Stimulated activated CD4-positive, alpha-beta T cell treated with anti-CD3 and anti-CD28 coated beads, TNF-alpha, amount 100 ng/mL, for 24 hours (primary cell): ENCODE results near the gene ASIC1.
"Not testable (repeated sequence)": the region's sequence is repeated elsewhere in the genome, so short reads cannot be mapped to it uniquely, and the experiment has no call there.

Experiments used
- DNase-seq, 3 experiments: peaks; one replicate each; pipeline ENCODE4 v3.0.0-alpha.2; 2020; ENCODE audit warnings: low read depth in 3 of 3

The ASIC1 gene

GRCh38 chr12:50057000-50057841 lies at the start of gene ASIC1:
TSS of gene ASIC1 (plus strand) at chr12:50057596. CDS start at chr12:50058767, 1,171 bp downstream.
- DNase-seq: peak; percentile 15 to 54 (median 23)

GRCh38 chr12:50013361-50014147 lies 43.8 kb upstream of the ASIC1 start:
- no peak for DNase-seq

DNA sequence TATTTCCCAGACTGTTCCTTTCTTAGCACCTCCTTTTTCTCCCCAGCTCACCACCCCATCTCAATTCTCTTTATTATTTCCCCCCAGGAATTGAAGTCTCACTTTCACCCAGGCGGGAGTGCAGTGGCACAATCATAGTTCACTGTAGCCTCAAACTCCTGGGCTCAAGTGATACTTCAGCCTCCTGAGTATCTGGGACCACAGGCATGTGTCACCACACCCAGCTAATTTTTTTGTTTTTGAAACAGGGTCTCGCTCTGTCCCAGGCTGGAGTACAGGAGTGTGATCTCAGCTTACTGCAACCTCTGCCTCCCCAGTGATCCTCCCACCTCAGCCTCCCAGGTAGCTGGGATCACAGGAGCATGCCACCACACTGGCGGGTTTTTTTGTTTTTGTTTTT lies 43.1 kb upstream of the ASIC1 start:
- DNase-seq: no peak

GRCh38 chr12:50016501-50017475 lies 40.6 kb upstream of the ASIC1 start:
- DNase-seq: no peak

- DNase-seq: no peak
These were observed 39.8 kb upstream of the ASIC1 start for GRCh38 chr12:50017641-50018040.

DNA sequence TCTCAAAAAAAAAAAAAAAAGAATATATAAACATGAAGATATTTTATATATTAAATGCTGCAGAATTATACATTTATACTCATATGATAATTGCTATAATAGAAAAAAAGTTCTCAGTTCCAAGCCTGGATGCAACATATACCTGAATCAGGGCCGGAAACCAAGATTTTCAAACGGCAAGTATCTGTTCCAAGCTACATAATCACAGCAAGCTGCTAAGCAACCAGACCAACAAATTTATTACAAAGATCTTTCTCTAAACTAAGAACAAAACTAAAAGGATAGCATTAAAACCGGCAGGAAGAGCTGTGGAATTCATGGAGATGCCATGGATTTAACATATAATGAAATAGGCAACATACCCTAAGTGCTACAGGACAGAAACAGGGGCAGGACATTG lies 39.2 kb upstream of the ASIC1 start:
- no peak for DNase-seq

DNA sequence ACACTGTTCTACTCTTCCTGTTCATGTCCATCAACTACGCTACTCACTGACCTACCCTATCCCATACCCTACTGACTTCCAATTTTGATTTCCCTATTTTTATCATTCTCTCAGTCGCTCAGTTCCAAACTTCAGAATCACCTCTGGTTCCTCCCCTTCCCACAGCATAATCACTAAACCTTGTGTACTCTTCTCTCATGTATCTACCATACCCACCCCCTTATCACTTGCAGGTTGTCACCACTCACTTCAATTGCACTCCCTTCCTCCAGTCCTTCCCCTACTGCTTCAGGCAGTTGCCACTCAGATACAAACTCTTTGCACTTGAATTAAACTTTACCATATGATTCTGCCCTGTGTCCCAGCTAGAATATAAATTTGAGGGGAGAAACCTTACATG lies 38.4 kb upstream of the ASIC1 start:
- DNase-seq: no peak

- DNase-seq: no peak
These were observed 37.9 kb upstream of the ASIC1 start for GRCh38 chr12:50019524-50019923.

DNA sequence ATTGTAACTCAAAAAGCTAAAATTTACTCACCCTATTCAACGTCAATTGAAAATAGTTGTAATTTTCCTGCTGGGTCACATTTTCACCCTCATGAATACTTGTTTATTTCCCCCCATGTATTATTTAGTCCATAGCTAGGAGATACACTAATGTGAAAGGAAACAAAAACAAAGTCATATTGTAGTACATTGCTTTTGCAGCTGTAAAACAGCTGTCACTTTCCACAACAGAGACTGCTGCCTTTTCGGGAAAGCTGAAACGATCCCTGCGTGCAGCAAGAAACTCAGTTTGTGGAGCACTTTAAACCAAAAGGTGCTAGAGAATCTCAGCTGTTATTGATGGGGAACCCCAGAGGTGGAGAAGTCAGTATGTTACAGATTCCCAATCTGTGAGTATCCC lies 36.4 kb upstream of the ASIC1 start:
- DNase-seq: no peak

- no peak for DNase-seq
These were observed 34.5 kb upstream of the ASIC1 start for GRCh38 chr12:50022903-50023302.

DNA sequence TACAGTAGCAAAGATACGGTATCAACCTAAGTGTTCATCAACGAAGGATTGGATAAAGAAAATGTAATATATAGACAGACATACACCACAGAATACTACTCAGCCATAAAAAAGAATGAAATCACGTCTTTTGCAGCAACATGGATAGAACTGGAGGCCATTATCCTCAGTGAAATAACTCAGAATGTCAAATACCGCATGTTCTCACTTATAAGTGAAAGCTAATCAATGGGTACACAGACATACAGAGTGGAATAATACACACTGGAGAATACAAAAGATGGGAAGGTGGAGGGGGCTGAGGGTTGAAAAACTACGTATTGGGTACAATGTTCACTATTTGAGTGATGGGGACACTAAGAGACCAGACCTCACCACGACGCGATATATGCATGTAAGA lies 33.2 kb upstream of the ASIC1 start:
- DNase-seq: no peak

- no peak for DNase-seq
These were observed 32.6 kb upstream of the ASIC1 start for GRCh38 chr12:50024805-50025186.

DNA sequence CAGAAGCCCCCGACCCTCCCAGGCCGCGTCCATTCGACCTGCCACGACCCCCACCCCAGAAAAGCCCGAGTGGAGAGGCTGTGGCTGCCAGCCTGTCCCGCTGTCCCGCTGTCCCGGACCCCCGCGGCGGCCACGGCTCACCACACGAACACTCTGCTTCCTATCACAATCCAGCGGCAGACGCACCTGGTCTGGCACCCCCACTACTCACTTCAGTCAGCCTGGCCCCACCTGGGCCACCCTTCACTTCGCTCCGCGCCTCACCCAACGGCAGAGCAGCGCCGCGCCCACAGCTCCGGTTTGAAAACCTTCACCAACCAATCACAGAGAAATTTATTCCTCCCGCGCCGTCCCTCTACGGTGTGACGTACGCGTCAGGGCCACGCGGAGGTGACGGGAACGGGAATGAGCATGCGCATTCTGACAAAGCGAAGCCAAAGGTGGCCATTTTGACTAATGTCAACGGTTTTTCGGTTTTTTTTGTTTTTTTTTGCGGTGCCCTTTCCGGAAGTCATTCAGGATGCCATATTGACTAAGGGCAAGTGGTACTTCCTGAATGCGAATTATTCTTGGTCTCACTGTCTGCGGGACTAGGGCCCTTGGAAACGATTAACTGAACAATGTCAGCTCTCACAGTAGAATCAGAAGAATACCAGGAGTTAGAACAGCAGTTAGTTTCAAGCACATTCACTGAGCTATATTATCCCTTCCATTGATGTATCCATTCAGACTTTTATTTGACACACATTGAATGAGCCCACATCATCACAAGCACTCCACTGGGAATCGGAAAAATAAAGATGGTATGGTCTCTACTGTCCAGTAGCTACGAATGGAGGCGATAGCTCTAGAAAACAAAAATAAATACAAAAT lies 32.0 kb upstream of the ASIC1 start, which contains the start of gene RACGAP1:
Gene RACGAP1, minus strand, starts transcription at position 308 of the 873 bp plus-strand sequence. CDS start 8,779 bp downstream, outside the sequence.
- DNase-seq: peak; percentile 85 to 93 (median 93)

DNA sequence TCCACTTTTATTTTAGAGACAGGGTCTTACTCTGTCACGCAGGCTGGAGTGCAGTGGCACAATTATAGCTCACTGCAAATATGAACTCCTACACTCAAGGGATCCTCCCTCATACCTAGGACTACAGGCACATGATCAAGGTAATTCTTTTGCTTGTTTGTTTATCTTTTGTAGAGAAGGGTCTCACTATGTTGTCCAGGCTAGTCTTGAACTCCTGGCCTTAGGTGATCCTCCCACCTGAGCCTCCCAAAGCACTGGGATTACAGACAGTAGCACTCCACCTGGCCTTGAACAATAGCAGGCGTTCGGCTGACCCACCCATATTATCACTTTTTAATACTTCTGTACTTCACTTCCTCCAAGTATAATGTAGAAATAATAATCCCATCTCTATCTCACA lies 30.7 kb upstream of the ASIC1 start:
- no peak for DNase-seq

DNA sequence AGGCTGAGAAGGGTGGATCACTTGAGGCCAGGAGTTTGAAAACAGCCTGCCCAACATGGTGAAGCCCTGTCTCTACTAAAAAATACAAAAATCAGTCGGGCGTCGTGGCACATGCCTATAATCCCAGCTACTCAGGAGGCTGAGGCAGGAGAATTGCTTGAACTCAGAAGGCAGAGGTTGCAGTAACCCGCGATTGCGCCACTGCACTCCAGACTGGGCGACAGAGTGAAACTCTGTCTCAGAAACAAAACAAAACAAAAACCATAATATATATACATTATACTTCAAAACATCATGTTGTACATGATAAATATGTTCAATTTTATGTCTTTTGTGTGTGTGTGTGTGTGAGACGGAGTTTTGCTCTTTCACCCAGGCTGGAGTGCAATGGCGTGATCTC lies 26.9 kb upstream of the ASIC1 start:
- not testable (repeated sequence) for DNase-seq

DNA sequence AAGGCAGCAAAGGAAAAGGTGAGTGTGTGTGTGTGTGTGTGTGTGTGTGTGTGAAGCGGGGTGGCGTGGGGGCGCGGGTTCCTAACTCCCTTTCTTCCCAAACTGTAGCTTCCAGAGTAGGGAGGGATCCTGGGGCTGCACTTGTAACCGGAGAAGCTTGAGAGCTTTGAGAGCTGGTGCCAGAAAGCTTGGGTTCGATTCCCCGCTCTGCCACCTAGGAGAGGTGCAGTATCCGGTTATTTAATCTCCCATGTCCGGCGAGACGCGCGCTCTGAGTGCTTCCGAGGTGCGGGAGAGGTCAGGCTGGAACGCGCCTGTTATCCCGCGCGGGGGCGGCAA lies 24.9 kb upstream of the ASIC1 start:
- no peak for DNase-seq

DNA sequence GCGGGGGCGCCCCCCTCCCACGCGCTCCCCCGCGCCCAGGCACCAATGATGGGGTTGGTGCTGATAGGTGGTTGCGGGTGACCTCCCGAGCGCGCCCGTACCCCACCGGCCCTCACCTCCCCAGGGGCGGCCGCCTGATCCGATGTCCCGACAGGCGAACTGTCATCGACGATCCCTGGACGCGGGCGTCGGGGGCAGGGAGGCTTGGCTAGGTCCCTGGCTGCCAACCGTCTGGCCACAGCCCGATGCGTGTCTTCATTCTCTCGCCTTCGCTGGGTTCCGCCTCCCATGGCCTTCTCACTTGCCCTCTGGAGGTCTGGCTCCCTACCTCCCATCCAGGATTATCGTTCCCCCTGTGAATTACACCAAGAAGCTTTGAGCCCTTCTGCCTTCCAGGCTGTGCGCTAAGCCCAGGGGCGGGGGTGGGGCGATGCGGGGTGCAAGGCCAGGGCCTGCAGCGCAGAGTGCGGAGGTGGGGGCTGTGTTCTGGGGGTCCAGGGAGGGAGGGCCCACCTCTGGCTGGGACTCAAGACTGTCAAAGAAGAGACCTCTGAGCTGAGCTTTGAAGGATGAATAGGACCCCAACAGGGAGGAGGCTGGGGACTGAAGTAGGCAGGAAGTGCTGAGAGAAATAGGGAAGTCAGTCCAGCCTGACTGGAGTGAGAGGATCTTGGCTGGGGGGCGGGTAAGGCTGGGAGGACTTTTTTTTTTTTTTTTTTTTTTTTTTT lies 24.4 kb upstream of the ASIC1 start:
- DNase-seq: no peak

- DNase-seq: no peak
These were observed 19.1 kb upstream of the ASIC1 start for GRCh38 chr12:50038336-50038735.

GRCh38 chr12:50039151-50039835 lies 18.1 kb upstream of the ASIC1 start:
- peak; percentile 75 to 88 (median 76) for DNase-seq

DNA sequence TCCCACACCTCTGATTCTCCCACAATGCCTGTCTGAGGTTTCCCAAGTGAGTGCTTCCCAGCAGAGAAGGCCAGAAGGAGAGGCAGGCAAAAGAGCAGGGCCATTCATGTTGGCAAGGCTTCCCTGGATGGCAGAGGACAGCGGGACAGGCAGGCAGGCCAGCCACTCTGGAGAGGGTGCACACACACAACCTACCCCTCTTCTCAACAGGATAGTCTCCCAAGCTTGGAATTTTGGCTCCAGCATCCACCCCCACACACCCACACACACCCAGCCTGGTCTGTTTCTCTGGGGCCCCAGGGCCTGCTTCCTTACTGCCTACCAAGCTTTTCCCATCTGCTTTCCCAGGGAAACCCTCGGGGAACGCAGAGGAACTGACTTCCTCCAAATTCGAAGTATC lies 16.7 kb upstream of the ASIC1 start:
- no peak for DNase-seq
